Neural progenitor cell (in vitro differentiated cells): ENCODE measurements around the gene MEX3B. TPM values are rescaled to one million over a fixed set of nuclear protein-coding genes. Genes with fewer than 3 reads are reported as not detected.

Source experiments
- DNase-seq: peaks from one replicate; pipeline ENCODE4 v3.0.0-alpha.2; 2016; ENCODE audit warnings: low spot score
- H2AFZ ChIP-seq: fragments of 200-600 bp; sonication (generic); replicated peaks from 2 replicates; pipeline ENCODE4 v1.6.1; 2016; ENCODE audit warnings: antibody characterized with exemption
- H3F3A ChIP-seq: fragments of 200-600 bp; sonication (generic); 2 replicates; pipeline ENCODE4 v1.6.1; 2016; ENCODE audit warnings: antibody characterized with exemption, low read depth
- H3K27ac ChIP-seq: fragments of 200-600 bp; sonication (generic); 2 replicates; pipeline ENCODE4 v1.5.1; 2016; ENCODE audit warnings: mild to moderate bottlenecking
- H3K27me3 ChIP-seq: fragments of 200-600 bp; sonication (generic); 2 replicates; pipeline ENCODE4 v1.6.1; 2016; ENCODE audit warnings: mild to moderate bottlenecking, moderate library complexity
- H3K36me3 ChIP-seq: fragments of 200-600 bp; sonication (generic); 2 replicates; pipeline ENCODE4 v1.5.1; 2016
- H3K4me1 ChIP-seq: fragments of 200-600 bp; sonication (generic); 2 replicates; pipeline ENCODE4 v1.6.1; 2016; ENCODE audit warnings: mixed run types
- H3K4me2 ChIP-seq: fragments of 200-600 bp; sonication (generic); 2 replicates; pipeline ENCODE4 v1.6.1; 2016
- H3K4me3 ChIP-seq: fragments of 200-600 bp; sonication (generic); 2 replicates; pipeline ENCODE4 v1.5.1; 2016
- H3K79me2 ChIP-seq: fragments of 200-600 bp; sonication (generic); 2 replicates; pipeline ENCODE4 v1.6.1; 2016; ENCODE audit warnings: low read depth
- H3K9ac ChIP-seq: fragments of 200-600 bp; sonication (generic); 2 replicates; pipeline ENCODE4 v1.6.1; 2016
- H3K9me3 ChIP-seq: fragments of 200-600 bp; sonication (generic); 2 replicates; pipeline ENCODE4 v1.5.1; 2016; ENCODE audit warnings: low read depth
- H4K20me1 ChIP-seq: fragments of 200-600 bp; sonication (generic); 2 replicates; pipeline ENCODE4 v1.6.1; 2016; ENCODE audit warnings: low read depth
- H3K27ac Mint-ChIP-seq: 3 replicates; pipeline ENCODE4 v1.8.0; 2021; ENCODE audit warnings: mixed read lengths
- H3K27me3 Mint-ChIP-seq: 2 replicates; pipeline ENCODE4 v1.8.0; 2022; ENCODE audit warnings: low read depth, mild to moderate bottlenecking, inconsistent platforms, moderate library complexity, mixed read lengths; ENCODE audit not compliant: insufficient read depth
- H3K36me3 Mint-ChIP-seq: 3 replicates; pipeline ENCODE4 v1.8.0; 2021; ENCODE audit warnings: mixed read lengths
- H3K4me1 Mint-ChIP-seq: 3 replicates; pipeline ENCODE4 v1.8.0; 2021; ENCODE audit warnings: mixed read lengths
- H3K4me3 Mint-ChIP-seq: 3 replicates; pipeline ENCODE4 v1.8.0; 2021; ENCODE audit warnings: mild to moderate bottlenecking, moderate library complexity, mixed read lengths
- H3K9me3 Mint-ChIP-seq: 3 replicates; pipeline ENCODE4 v1.8.0; 2020; ENCODE audit warnings: mixed read lengths
- EZH2 ChIP-seq: fragments of 200-600 bp; sonication (generic); IDR thresholded peaks from 2 replicates; pipeline ENCODE4 v1.6.1; 2017; ENCODE audit warnings: antibody characterized with exemption, mild to moderate bottlenecking, moderate library complexity
- EZH2phosphoT487 ChIP-seq: fragments of 200-600 bp; sonication (generic); IDR thresholded peaks from 2 replicates; pipeline ENCODE4 v1.6.1; 2017; ENCODE audit warnings: antibody characterized with exemption
- total RNA-seq: library from RNA; depleted of rRNA; stranded (reverse); fragments of >200 nt; gene quantifications from 2 replicates; pipeline ENCODE4 v1.2.3, GENCODE V29; 2015; ENCODE audit warnings: low replicate concordance
- TF ChIP-seq, protein P1 (sequence below): fragments of 200-600 bp; sonication (generic); IDR thresholded peaks from 2 replicates; pipeline ENCODE4 v1.5.1; 2017; ENCODE audit warnings: antibody characterized with exemption, mild to moderate bottlenecking

Gene MEX3B
- total RNA-seq, 1 donor from 2014 or later, result 29.5 TPM

DNA sequence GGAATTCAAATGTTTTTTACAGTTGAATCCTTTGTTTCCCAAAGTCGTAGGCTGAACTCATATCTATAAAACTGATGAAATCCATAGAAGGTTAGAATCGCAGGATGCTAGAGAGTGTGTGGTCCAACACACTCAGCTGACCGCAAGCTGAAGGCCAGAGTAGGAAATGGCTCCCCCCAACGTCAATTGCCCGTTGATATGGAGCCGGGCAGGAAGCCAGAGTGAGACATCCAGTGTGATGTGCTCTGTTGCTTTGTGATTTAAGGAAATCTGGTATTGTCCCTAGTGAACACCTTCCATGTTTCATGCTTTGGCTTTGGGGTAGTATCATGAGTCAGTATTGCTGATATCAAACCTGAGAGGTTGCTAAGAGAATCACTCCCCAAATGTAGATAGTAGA is 5.8 kb upstream of the MEX3B start:
- H2AFZ ChIP-seq, result no peak overlapping the region
- no peak overlapping the region for H3K4me2 ChIP-seq
- no peak overlapping the region for H3K4me3 Mint-ChIP-seq
- peaks cover 9% of the 10 kb centered on the region for H3K4me1 Mint-ChIP-seq
- no peaks in the 10 kb centered on the region for H3K36me3 ChIP-seq
- no peak for TF ChIP-seq EZH2
- TF ChIP-seq, protein P1, sequence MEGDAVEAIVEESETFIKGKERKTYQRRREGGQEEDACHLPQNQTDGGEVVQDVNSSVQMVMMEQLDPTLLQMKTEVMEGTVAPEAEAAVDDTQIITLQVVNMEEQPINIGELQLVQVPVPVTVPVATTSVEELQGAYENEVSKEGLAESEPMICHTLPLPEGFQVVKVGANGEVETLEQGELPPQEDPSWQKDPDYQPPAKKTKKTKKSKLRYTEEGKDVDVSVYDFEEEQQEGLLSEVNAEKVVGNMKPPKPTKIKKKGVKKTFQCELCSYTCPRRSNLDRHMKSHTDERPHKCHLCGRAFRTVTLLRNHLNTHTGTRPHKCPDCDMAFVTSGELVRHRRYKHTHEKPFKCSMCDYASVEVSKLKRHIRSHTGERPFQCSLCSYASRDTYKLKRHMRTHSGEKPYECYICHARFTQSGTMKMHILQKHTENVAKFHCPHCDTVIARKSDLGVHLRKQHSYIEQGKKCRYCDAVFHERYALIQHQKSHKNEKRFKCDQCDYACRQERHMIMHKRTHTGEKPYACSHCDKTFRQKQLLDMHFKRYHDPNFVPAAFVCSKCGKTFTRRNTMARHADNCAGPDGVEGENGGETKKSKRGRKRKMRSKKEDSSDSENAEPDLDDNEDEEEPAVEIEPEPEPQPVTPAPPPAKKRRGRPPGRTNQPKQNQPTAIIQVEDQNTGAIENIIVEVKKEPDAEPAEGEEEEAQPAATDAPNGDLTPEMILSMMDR, result no peak
- no peak for TF ChIP-seq EZH2phosphoT487
- H3K36me3 Mint-ChIP-seq, result no peaks in the 10 kb centered on the region
- no peak overlapping the region for H3K4me3 ChIP-seq
- no peaks in the 10 kb centered on the region for H3K9me3 Mint-ChIP-seq
- H3K27me3 ChIP-seq, result peaks cover 23% of the 10 kb centered on the region
- H3K9ac ChIP-seq, result no peak overlapping the region
- peaks cover 10% of the 10 kb centered on the region for H3K4me1 ChIP-seq
- H3K27me3 Mint-ChIP-seq, result peaks cover 9% of the 10 kb centered on the region
- no peak overlapping the region for H3K27ac Mint-ChIP-seq
- H3K9me3 ChIP-seq, result no peaks in the 10 kb centered on the region
- no peak for DNase-seq
- no peak overlapping the region for H3K27ac ChIP-seq
- H3F3A ChIP-seq, result peaks cover 14% of the 10 kb centered on the region
- H4K20me1 ChIP-seq, result no peaks in the 10 kb centered on the region
- no peaks in the 10 kb centered on the region for H3K79me2 ChIP-seq

GRCh38 chr15:82048811-82049210 is 3.0 kb upstream of the MEX3B start:
- H3F3A ChIP-seq, result peaks cover 29% of the 10 kb centered on the region
- Mint-ChIP-seq H3K27ac (no peak overlapping the region), H3K36me3 (peaks cover 5% of the 10 kb centered on the region), H3K9me3 (no peaks in the 10 kb centered on the region), H3K4me1 (peaks cover 16% of the 10 kb centered on the region), H3K4me3 (no peak overlapping the region), H3K27me3 (peaks cover 11% of the 10 kb centered on the region)
- no peak overlapping the region for H2AFZ ChIP-seq
- H3K27ac ChIP-seq, result no peak overlapping the region
- H3K36me3 ChIP-seq, result no peaks in the 10 kb centered on the region
- H3K79me2 ChIP-seq, result peaks cover 19% of the 10 kb centered on the region
- no peak overlapping the region for H3K4me3 ChIP-seq
- H3K4me1 ChIP-seq, result peaks cover 14% of the 10 kb centered on the region
- H3K9me3 ChIP-seq, result no peaks in the 10 kb centered on the region
- no peak overlapping the region for H3K4me2 ChIP-seq
- TF ChIP-seq EZH2, result no peak
- TF ChIP-seq, protein P1, result no peak
- no peak for TF ChIP-seq EZH2phosphoT487
- peaks cover 10% of the 10 kb centered on the region for H4K20me1 ChIP-seq
- no peak for DNase-seq
- peaks cover 23% of the 10 kb centered on the region for H3K27me3 ChIP-seq
- no peak overlapping the region for H3K9ac ChIP-seq

DNA sequence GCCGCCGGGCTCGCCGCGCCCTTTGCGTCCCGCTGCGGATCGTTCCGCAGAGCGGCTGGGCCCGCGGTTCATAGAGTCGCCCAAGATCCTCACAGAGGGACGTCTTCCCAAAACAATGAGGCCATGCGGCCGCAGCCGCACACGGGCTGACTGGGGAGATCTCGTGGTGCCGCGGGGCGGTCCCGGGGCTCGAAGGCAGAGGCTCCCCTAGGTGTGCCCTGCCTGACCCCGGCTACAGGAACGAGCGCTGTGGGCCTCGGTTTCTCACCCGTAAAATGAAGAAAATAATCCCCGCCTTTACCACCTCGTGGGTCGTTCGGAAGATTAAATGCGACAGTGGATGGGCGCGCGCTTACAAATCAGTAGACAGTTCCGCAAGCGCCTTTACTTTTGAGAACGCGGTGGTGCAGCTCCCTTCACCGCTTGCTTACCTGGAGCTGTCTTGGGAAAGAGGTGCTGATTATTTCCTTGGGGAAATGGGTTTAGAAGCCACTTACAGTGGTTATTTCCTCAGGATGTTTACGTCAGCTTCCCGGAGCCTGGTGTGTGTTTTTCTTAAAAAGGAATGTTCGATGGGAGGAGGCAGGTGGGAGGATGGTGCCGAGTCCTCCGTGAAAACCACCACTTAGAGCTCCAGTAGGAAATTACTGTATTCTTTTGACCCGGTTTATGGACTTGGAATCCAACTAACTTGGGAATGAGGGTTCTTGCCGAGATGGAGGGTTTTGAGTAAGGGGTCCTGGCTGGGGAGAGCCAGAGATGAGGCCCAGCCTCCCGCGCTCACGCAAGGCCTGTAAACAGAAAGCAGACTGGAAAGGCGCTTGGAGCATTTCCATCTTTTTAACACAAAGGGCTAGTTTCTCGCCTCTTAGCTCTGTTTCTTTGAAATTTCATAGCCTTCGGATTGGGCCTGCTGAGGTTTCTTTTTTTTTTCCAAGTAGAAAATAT is 1.9 kb upstream of the MEX3B start:
- peak; percentile 15 for DNase-seq
- H3K36me3 Mint-ChIP-seq, result peaks cover 8% of the 10 kb centered on the region
- Histone ChIP-seq H3K27me3 (peaks cover 23% of the 10 kb centered on the region), H3K9ac (no peak overlapping the region), H3K4me3 (peak overlapping the region; percentile 90), H3K79me2 (peaks cover 30% of the 10 kb centered on the region), H3F3A (peaks cover 29% of the 10 kb centered on the region), H3K4me2 (peak overlapping the region; percentile 70), H4K20me1 (peaks cover 21% of the 10 kb centered on the region), H3K36me3 (no peaks in the 10 kb centered on the region), H3K4me1 (peaks cover 25% of the 10 kb centered on the region), H2AFZ (peak overlapping the region; percentile 38), H3K9me3 (no peaks in the 10 kb centered on the region), H3K27ac (no peak overlapping the region)
- peak overlapping the region; percentile 96 for H3K27ac Mint-ChIP-seq
- peak overlapping the region; percentile 84 for H3K4me3 Mint-ChIP-seq
- no peak for TF ChIP-seq EZH2
- TF ChIP-seq, protein P1, result peak; percentile 2
- no peak for TF ChIP-seq EZH2phosphoT487
- H3K4me1 Mint-ChIP-seq, result peaks cover 22% of the 10 kb centered on the region
- no peaks in the 10 kb centered on the region for H3K9me3 Mint-ChIP-seq
- H3K27me3 Mint-ChIP-seq, result peaks cover 13% of the 10 kb centered on the region
